Testis (tissue), 2 donors: Measurements from ENCODE around the gene STARD9.

Experiments used
- CTCF ChIP-seq, 3 experiments: fragments of 450-650 bp in 2 of 3; fragments of 200-600 bp in 1 of 3; sonication (generic) in 1 of 3; IDR thresholded peaks; one replicate each; pipeline ENCODE4 v1.5.1; 2016 to 2019; ENCODE audit warnings: antibody characterized with exemption in 3 of 3, mild to moderate bottlenecking in 2 of 3, moderate library complexity in 1 of 3
- POLR2A ChIP-seq: fragments of 450-650 bp; IDR thresholded peaks from one replicate; pipeline ENCODE4 v1.6.1; 2017; ENCODE audit warnings: antibody characterized with exemption, mild to moderate bottlenecking, moderate library complexity

GRCh38 chr15:42603978-42604377 is 28.6 kb downstream of the STARD9 start:
- TF ChIP-seq POLR2A (no peak), CTCF (IDR thresholded peaks at IDR 0.05) (no peak)
